Sigmoid colon (tissue), 4 donors: ENCODE results near the gene NUCB2.

ENCODE experiments used
- CTCF ChIP-seq, 4 experiments: fragments of 450-650 bp in 3 of 4; fragments of 200-600 bp in 1 of 4; IDR thresholded peaks; one replicate each; pipeline ENCODE4 v1.5.1; 2016 to 2019; ENCODE audit warnings: antibody characterized with exemption in 4 of 4, mild to moderate bottlenecking in 3 of 4, moderate library complexity in 2 of 4
- EP300 ChIP-seq, 4 donors: sonication (generic); formaldehyde crosslinking; IDR thresholded peaks; one replicate each; pipeline ENCODE4 v1.6.1; 2017; ENCODE audit warnings: antibody characterized with exemption in 4 of 4

GRCh38 chr11:17328871-17329494 is 52.4 kb downstream of the NUCB2 start:
- TF ChIP-seq EP300 (IDR thresholded peaks at IDR 0.05) (no peak), CTCF (IDR thresholded peaks at IDR 0.05) (no peak)
